PC-3 (cell line): ENCODE results near the gene ATP1B1. TPM values are rescaled to one million over a fixed set of nuclear protein-coding genes. Genes with fewer than 3 reads are reported as not detected.

Experiments used
- ATAC-seq: fragments of 200-7000 bp; cut with Tn5 transposase; 2 replicates; pipeline ENCODE4 v1.9.1; 2020; ENCODE audit warnings: mild to moderate bottlenecking, moderate library complexity
- BruUV-seq: library from RNA; stranded (reverse); fragments of 400-500 nt; replicated peaks from 2 replicates; lab custom pipeline; 2021; lab: Mats Ljungman, UMichigan
- CTCF ChIA-PET: fragments of 300-600 bp; sonication (Branson Sonifier 250); formaldehyde crosslinking; loops from one replicate; lab custom pipeline; 2022; ENCODE audit warnings: antibody characterized with exemption; lab: Charles Lee
- POLR2A ChIA-PET: fragments of 300-600 bp; sonication (Branson Sonifier 250); formaldehyde crosslinking; loops from one replicate; lab custom pipeline; 2022; ENCODE audit warnings: antibody characterized with exemption; ENCODE audit not compliant: unreplicated experiment; lab: Charles Lee
- DNase-seq: peaks from one replicate; pipeline ENCODE4 v3.0.0-alpha.2; 2015
- H2AFZ ChIP-seq: fragments of 300-600 bp; sonication (generic); 2 replicates; pipeline ENCODE4 v1.6.0; 2016; ENCODE audit warnings: antibody characterized with exemption, low read length
- H3F3A ChIP-seq: fragments of 300-600 bp; sonication (generic); one replicate; pipeline ENCODE4 v1.6.0; 2017; ENCODE audit warnings: antibody characterized with exemption, low read length, control low read depth, mild to moderate bottlenecking; ENCODE audit not compliant: unreplicated experiment
- H3K27ac ChIP-seq: fragments of 300-600 bp; sonication (generic); 2 replicates; pipeline ENCODE4 v1.5.1; 2016; ENCODE audit warnings: mild to moderate bottlenecking, low read length
- H3K27me3 ChIP-seq: fragments of 300-600 bp; sonication (generic); 2 replicates; pipeline ENCODE4 v1.6.1; 2016; ENCODE audit warnings: low read length, mixed read lengths
- H3K36me3 ChIP-seq: fragments of 300-600 bp; sonication (generic); 2 replicates; pipeline ENCODE4 v1.6.1; 2016; ENCODE audit warnings: low read depth, mixed run types, low read length, mixed read lengths
- H3K4me1 ChIP-seq: fragments of 300-600 bp; sonication (generic); 2 replicates; pipeline ENCODE4 v1.5.1; 2016; ENCODE audit warnings: low read length; ENCODE audit not compliant: insufficient read depth
- H3K4me2 ChIP-seq: fragments of 300-600 bp; sonication (generic); 2 replicates; pipeline ENCODE4 v1.6.0; 2016; ENCODE audit warnings: low read length
- H3K4me3 ChIP-seq: fragments of 300-600 bp; sonication (generic); 2 replicates; pipeline ENCODE4 v1.5.1; 2016; ENCODE audit warnings: mild to moderate bottlenecking, low read length, mixed read lengths
- H3K79me2 ChIP-seq: fragments of 300-600 bp; sonication (generic); 2 replicates; pipeline ENCODE4 v1.6.1; 2017; ENCODE audit warnings: low read length, mixed read lengths
- H3K9ac ChIP-seq: fragments of 300-600 bp; sonication (generic); 2 replicates; pipeline ENCODE4 v1.6.0; 2016; ENCODE audit warnings: mild to moderate bottlenecking, low read length
- H3K9me2 ChIP-seq: fragments of 300-600 bp; sonication (generic); replicated peaks from 2 replicates; pipeline ENCODE4 v1.6.1; 2016; ENCODE audit warnings: mixed run types, low read length, mixed read lengths
- H3K9me3 ChIP-seq: fragments of 300-600 bp; sonication (generic); 2 replicates; pipeline ENCODE4 v1.6.1; 2016; ENCODE audit warnings: low read length, mixed read lengths
- H4K20me1 ChIP-seq: fragments of 300-600 bp; sonication (generic); 2 replicates; pipeline ENCODE4 v1.6.1; 2016; ENCODE audit warnings: low read length, mixed read lengths
- CTCF ChIP-seq: fragments of 300-600 bp; sonication (generic); conservative IDR thresholded peaks from 2 replicates; pipeline ENCODE4 v1.5.1; 2017; ENCODE audit warnings: antibody characterized with exemption, low read depth, mild to moderate bottlenecking, low read length
- EZH2 ChIP-seq: fragments of 300-600 bp; sonication (generic); IDR thresholded peaks from one replicate; pipeline ENCODE4 v1.6.1; 2017; ENCODE audit warnings: antibody characterized with exemption, mild to moderate bottlenecking, low read length; ENCODE audit not compliant: unreplicated experiment
- EZH2phosphoT487 ChIP-seq: fragments of 300-600 bp; sonication (generic); IDR thresholded peaks from 2 replicates; pipeline ENCODE4 v1.6.1; 2018; ENCODE audit warnings: mild to moderate bottlenecking, antibody characterized with exemption, low read length, borderline replicate concordance
- intact Hi-C: fragments of 100-400 bp; cut with micrococcal nuclease; formaldehyde crosslinking; loops from 2 replicates; pipeline ENCODE4 v1.9.0; 2023
- total RNA-seq: library from RNA; depleted of rRNA; stranded (reverse); fragments of >200 nt; gene quantifications from 2 replicates; pipeline ENCODE4 v1.2.3, GENCODE V29; 2014

ATP1B1 gene
- total RNA-seq, 1 experiment from 2014 or later: 68.7 TPM

GRCh38 chr1:169149555-169150286 is 43.2 kb downstream of the ATP1B1 start:
- no peak overlapping the region for H3K9ac ChIP-seq
- H3K79me2 ChIP-seq: no peaks in the 10 kb centered on the region
- no peak overlapping the region for H3K4me2 ChIP-seq
- ChIA-PET POLR2A (no interaction called here), CTCF (no interaction called here)
- peaks cover 4% of the 10 kb centered on the region; the same call in 1 of the 2 replicates for H3K4me1 ChIP-seq
- no peaks in the 10 kb centered on the region for H3K9me3 ChIP-seq
- ATAC-seq (no peak), DNase-seq (no peak)
- H2AFZ ChIP-seq: no peak overlapping the region
- H3K36me3 ChIP-seq: no peaks in the 10 kb centered on the region
- no TSS peak for BruUV-seq
- no peak overlapping the region for H3K27ac ChIP-seq
- no peak for TF ChIP-seq EZH2
- TF ChIP-seq CTCF: no peak
- TF ChIP-seq EZH2phosphoT487: no peak
- H3K9me2 ChIP-seq: no peaks in the 10 kb centered on the region
- no peak overlapping the region for H3K4me3 ChIP-seq
- intact Hi-C loops: no loop called here
- H4K20me1 ChIP-seq: no peaks in the 10 kb centered on the region
- no peaks in the 10 kb centered on the region for H3K27me3 ChIP-seq
- no peaks in the 10 kb centered on the region for H3F3A ChIP-seq

- H3K4me2 ChIP-seq: no peak overlapping the region
- H3K27me3 ChIP-seq: no peaks in the 10 kb centered on the region
- no peaks in the 10 kb centered on the region for H3F3A ChIP-seq
- ChIA-PET POLR2A (no interaction called here), CTCF (no interaction called here)
- TF ChIP-seq EZH2 (no peak), EZH2phosphoT487 (no peak), CTCF (no peak)
- intact Hi-C loops: no loop called here
- H3K79me2 ChIP-seq: no peaks in the 10 kb centered on the region
- H3K4me1 ChIP-seq: peaks cover 4% of the 10 kb centered on the region; the same call in 1 of the 2 replicates
- H3K9me3 ChIP-seq: no peaks in the 10 kb centered on the region
- no TSS peak for BruUV-seq
- no peaks in the 10 kb centered on the region for H4K20me1 ChIP-seq
- no peak for ATAC-seq
- H2AFZ ChIP-seq: no peak overlapping the region
- H3K27ac ChIP-seq: no peak overlapping the region
- H3K36me3 ChIP-seq: no peaks in the 10 kb centered on the region
- H3K4me3 ChIP-seq: no peak overlapping the region
- DNase-seq: no peak
- no peaks in the 10 kb centered on the region for H3K9me2 ChIP-seq
- H3K9ac ChIP-seq: no peak overlapping the region
These were observed 44.3 kb downstream of the ATP1B1 start for GRCh38 chr1:169150641-169151337.
